Measurements from ENCODE around the gene CCDC178.

DNA sequence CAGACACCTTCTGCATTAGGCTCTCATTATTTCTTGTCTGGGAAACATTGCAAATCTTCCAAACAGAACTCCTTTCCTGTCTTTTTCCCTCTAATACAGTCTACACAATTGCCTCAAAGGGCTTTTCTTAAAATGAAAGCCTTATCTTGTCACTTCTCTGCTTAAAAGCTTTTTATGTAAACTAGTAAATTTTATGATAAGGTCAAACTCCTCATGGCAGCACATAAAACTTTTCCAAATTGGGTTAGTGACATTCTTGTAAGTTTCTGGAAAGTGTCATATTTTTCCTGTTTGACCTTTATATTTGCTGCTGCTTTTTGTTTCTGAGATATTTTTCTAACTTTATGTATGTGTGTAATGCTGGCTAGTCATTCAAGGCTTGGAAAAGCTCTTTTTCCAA, 406.3 kb downstream of the CCDC178 start:
- no peak for TF ChIP-seq POLR2A (IDR thresholded peaks at IDR 0.05; ENCODE audit: low read depth, low read length)
- TF ChIP-seq, protein P1, sequence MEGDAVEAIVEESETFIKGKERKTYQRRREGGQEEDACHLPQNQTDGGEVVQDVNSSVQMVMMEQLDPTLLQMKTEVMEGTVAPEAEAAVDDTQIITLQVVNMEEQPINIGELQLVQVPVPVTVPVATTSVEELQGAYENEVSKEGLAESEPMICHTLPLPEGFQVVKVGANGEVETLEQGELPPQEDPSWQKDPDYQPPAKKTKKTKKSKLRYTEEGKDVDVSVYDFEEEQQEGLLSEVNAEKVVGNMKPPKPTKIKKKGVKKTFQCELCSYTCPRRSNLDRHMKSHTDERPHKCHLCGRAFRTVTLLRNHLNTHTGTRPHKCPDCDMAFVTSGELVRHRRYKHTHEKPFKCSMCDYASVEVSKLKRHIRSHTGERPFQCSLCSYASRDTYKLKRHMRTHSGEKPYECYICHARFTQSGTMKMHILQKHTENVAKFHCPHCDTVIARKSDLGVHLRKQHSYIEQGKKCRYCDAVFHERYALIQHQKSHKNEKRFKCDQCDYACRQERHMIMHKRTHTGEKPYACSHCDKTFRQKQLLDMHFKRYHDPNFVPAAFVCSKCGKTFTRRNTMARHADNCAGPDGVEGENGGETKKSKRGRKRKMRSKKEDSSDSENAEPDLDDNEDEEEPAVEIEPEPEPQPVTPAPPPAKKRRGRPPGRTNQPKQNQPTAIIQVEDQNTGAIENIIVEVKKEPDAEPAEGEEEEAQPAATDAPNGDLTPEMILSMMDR (IDR thresholded peaks at IDR 0.05; ENCODE audit: extremely low read depth in 1 of 2, insufficient read depth in 1 of 2, low read depth in 1 of 2, low read length in 2 of 2) = no peak
- no peak for TF ChIP-seq POLR2AphosphoS5 (IDR thresholded peaks at IDR 0.05; ENCODE audit: insufficient read depth, low read depth, low read length)
